ENCODE data around the gene ZMYND19.
"Not testable (repeated sequence)": the region's sequence is repeated elsewhere in the genome, so short reads cannot be mapped to it uniquely, and the experiment has no call there.

ZMYND19 gene

DNA sequence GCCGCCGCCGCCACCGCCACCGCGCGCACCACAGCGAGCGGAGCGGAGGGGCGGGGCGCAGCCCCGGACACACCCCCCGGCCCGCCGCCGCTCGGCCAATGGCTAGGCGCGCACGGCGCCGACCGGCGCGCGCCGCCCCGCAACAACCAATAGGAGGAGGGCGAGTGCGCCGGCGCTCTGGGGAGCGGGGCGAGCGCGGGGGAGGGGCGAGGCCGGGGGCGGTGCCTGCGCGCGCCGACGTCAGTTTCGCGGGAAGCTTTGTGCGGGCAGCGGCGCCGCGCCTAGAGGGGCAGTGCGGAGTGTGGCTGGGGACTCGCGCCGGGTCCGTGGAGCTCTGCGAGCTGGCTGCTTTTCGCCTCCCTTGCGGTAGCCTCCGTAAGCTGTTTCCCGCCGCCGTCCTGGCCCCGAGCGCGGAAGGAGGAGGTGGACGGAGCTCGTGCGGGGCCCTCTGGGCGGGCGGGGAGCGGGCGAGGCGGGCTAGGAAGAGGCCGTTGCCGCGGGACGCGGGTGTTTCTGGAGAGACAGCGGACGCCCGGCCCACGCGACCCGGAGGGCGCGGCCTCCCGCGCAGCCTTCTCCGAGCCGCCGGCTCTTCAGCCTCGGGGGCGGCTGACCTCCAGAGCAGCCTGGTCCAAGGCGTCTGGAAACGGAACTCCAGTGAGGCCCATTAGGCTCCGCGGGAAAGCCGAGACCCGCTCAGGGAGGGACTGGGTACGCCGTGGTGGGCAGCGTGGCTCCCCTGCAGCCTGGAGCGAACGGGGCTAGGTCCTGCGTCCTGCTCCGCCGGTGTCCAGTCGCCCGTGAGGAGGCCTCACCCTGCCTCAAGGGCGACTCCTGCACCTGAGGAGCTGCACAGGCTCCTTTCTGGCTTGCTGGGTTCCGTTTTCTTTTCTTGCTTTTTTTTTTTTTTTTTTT lies at the start of gene ZMYND19:
TSS of gene ZMYND19 (minus strand) at position 44 of the 915 bp plus-strand sequence. CDS start 249 bp downstream, outside the sequence.
- DNase-seq (ENCODE audit: low read depth) = peak; percentile 85

DNA sequence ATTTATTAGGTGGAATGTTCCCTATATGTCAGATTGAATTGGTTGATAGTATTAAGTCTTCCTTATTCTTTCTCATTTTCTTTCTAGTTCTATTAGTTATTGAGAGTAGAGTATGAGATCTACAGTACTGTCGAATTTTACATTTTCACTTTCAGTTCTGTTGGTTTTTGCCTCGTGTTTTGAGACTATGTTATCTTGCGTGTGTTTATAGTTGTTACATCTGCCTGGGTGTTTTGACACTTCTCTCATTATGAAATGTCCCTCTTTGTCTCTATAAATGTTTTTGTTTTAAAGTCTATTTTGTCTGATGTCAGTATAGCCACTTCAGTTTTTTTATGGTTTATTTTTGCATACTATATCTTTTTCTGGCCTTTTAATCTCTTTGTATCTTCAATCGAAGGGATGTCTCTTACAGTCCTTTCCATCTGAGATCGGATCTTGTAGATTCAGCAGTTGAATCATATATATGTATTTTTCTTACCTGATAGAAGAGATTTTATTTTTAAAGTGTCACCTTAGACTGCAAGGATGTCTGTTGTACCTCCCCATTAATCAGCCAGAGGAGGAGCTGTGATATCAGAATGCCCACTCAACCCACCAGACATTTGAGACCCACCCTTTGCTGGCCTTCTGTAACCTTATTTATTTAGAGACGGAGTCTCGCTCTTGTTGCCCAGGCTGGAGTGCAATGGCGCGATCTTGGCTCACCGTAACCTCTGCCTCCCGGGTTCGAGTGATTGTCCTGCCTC lies 49.2 kb upstream of the ZMYND19 start:
- no peak for DNase-seq (ENCODE audit: low read depth)

DNA sequence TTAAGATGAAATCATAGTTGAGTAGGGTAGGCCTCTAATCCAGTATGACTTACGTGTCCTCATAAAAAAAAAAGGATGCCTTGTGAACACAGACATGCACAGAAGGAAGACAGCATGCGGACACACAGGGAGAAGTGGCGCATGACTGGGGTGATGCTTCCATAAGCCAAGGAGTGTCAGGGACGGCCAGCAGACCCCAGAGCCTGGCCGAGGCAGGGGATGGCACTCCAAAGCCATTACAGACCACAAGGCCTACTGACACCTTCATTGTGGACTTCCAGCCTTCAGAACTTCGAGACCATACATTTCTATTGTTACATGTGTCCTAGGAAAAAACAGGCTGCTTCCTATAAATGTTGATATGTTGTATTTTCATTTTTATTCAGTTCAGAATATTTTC lies 48.4 kb upstream of the ZMYND19 start:
- no peak for DNase-seq (ENCODE audit: low read depth)

DNA sequence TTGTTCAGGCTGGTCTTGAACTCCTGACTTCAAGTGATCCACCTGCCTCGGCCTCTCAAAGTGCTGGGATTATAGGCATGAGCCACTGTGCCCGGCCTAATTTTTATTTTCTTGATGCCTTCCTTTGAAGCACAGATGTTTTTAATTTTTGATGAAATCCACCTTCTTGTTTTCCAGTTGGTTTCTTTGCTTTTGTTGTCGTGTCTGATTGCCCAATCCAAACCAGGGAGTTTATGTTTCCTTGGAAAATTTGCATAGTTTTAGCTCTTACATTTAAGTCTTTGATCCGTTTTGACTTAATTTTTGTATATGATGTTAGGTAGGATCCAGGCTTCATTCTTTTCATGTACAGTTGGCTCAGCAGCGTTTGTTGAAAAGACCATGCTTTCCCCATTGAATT lies 43.7 kb upstream of the ZMYND19 start:
- DNase-seq (ENCODE audit: low read depth) = no peak

DNA sequence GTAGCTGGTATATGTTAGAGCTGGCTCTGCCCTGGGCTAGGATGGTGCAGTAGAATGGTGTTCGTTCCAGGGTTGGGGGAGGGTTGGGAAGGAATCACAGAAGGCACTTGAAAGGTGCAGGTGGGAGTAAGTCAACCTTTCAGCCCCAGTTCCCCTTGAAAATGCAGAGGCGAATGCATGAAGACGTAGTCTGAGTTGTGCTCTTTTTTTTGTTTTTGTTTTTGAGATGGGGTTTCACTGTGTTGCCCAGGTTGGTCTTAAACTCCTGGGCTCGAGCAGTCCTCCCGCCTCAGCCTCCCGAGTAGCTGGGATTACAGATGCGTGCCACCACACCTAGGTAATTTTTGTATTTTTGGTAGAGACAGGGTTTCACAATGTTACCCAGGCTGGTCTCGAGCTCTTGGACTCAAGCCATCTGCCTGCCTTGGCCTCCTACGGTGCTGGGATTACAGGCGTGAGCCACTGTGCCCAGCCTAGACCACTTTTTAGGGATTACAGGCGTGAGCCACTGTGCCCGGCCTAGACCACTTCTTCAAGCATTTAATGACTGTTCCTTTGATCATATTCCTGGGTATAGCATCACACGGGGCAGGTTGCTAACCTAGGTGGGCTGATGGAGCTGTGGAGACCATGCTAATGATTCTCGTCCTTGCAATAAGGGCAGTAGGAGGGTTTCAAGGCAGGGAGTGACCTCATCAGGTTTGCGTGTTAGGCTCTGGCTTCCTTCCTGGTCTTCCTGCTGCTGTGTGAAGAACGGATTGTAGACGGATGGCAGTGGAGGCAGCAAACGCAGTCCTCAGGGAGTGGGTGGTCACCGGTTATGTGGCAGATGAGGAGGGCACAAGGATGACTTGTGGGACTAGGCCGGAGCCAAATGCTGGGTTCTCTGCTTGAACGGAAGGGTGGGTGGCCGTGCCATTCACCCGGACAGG lies 42.2 kb upstream of the ZMYND19 start:
- DNase-seq (ENCODE audit: low read depth) = no peak

DNA sequence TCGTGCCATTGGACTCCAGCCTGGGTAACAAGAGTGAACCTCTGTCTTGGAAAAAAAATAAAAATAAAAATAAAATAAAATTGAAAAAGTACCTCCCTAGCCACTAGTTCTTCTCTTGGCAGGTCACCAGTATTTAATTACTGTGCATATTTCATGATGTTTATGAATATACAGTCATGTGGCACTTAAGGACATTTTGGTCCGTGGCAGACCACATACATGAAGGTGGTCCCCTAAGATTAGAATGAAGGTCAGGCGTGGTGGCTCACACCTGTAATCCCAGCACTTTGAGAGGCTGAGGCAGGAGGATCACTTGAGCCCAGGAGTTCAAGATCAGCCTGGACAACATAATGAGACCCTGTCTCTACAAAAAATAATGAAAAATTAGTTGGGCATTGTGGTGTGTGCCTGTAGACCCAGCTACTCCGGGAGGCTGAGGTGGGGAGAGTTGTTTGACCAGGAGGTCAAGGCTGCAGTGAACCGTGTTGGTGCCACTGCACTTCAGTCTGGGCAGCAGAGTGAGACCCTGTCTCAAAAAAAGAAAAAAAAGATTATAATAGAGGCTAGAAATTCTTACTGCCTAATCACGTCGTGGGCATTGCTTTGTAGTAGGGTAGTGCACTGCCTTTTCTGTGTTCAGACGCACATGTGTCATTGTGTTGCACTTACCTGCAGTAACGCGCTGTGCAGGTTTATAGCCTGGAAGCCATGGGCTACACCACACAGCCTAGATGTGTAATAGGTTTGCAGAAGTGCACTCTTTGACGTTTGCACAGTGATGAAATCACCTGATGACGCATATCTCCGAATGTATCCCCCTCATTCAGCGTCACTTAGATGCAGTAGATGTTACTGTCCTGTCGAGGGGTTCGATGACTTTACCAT lies 41.3 kb upstream of the ZMYND19 start:
- no peak for DNase-seq (ENCODE audit: low read depth)

DNA sequence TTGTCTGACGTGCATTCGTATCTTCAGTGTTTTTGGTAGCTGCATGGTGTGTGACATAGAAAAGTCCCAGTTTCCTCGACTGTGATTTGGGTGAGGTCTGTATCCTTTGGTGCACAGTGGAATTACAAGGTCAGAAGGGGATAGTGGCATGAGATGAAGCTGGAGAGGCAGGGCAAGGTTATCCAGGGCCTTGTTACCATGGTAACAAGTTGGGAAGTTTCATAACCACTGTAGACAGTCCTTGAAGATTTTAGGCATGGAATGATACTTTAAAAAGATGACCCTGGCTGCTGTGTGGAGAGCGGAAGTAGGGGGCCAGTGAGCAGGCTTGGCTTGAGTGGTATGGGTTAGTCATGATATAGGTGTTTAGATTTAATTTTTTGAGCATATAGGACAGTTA lies 40.4 kb upstream of the ZMYND19 start:
- DNase-seq (ENCODE audit: low read depth) = no peak

DNA sequence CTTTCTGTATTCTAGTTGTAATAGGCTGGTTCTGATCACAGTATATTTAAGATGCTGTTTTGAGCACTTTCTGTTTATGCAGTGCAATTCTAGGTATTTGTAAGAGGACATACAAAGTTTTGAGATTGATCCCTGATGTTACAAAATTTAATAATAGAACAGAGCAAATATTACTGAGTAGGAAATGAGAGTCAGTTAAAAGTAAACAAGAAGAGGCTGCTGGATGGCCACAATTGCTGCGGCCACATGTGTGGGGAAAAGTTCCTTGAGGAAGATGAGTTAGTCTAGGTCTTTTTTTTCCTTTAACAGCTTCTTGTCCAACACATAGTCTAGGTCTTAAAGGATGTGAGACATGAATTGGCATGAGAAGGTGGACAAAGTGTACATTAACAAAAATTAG lies 39.8 kb upstream of the ZMYND19 start:
- DNase-seq (ENCODE audit: low read depth) = no peak

DNA sequence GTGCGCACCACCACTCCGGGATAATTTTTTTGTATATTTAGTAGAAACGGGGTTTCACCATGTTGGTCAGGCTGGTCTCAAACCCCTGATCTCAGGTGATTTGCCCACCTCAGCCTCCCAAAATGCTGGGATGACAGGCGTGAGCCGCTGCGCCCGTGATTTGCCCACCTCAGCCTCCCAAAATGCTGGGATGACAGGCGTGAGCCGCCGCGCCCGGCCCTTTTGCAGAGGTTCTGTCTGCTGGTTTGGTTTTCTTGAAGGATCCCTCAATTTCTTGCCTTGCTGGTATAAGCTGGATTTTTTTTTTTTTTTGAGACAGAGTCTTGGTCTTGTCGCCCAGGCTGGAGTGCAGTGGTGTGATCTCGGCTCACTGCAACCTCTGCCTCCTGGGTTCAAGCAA lies 37.1 kb upstream of the ZMYND19 start:
- DNase-seq (ENCODE audit: low read depth) = not testable (repeated sequence)

DNA sequence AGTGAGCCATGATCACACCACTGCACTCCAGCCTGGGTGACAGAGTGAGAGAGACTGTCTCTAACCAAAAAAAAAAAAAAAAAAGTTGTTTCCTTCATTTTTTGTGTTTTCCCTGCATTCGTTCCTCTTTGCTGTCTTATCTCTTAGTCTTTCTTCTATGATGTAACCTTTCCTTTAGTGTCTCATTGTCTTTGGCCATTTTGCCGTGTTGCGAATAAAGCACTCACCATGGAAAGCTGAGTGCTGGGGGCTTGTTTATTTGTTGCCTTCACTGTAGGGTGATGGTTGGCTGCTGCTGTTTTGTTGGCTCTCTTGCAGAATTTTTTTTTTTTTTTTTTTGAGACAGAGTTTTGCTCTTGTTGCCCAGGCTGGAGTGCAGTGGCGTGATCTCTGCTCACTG lies 36.2 kb upstream of the ZMYND19 start:
- DNase-seq (ENCODE audit: low read depth) = no peak

DNA sequence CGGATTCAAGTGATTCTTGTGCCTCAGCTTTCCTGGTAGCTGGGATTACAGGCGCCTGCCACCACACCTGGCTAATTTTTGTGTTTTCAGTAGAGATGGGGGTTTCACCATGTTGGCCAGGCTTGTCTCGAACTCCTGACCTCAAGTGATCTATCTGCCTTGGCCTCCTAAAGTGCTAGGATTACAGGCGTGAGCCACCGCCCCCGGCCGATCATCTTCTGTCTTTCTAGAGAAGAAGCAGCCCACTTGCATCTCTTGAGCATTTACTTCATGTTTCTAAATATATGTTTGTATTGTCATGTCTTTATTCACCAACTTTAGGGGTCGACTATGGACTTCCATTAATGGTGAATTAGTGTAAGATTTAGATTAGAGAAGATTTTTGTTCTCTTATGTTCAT lies 31.9 kb upstream of the ZMYND19 start:
- not testable (repeated sequence) for DNase-seq (ENCODE audit: low read depth)

DNA sequence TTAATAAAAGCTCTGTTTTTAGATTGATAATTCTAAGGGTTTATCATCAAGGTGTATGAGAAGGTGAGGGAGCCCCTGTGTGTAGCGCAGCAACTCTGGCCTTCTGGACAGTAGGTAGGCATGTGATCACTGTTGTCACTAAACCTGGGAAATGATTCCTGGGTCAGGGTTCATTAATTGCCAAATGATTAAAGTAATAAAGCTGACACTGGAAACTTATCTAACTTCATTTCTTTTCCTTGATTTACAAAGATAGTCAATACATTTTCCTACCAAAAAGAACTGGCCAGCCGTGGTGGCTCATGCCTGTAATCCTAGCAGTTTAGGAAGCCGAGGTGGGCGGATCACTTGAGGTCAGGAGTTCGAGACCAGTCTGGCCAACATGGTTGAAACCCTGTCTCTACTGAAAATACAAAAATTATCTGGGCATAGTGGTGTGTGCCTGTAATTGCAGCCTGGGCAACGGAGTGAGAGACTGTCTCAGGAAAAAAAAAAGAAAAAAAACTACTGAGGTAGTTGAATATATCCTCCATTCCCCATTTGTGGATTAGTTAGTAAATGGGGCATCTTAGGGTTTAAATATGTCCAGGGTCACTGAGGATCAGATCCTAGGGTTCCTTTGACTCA lies 30.9 kb upstream of the ZMYND19 start:
- no peak for DNase-seq (ENCODE audit: low read depth)

DNA sequence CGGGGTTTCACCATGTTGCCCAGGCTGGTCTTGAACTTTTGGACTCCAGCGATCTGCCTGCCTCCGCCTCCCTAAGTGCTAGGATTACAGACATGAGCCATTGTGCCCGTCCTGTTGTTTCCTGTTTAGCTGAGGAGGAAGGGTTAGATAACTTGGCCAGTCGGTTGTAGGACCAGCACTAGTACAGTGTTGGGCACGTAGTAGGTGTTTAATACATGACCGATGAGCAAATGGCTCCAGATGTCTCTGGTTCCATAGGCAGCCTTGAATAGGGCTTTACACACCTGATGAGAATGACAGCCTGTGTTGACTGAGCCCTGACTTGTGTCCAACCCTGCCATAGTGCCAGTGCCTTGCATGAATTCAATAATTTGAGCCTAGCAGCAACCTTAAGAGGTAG lies 30.3 kb upstream of the ZMYND19 start:
- no peak for DNase-seq (ENCODE audit: low read depth)

DNA sequence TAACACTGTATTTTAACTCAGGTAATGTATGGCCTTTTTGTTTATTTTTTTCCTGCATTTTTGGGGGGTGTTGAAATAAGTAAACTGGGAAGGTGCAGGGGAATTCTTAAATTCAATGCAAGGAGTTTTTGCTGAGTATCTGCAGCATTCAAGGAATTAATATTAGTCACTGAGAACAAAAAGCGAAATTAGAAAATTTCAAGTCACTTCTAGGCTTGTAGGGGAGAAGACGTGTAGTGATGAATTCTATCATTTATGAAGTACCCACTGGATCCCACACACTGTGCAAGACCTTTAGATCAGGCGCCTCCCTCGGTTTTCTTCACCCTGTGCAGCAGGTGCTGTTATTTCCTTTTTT lies 29.7 kb upstream of the ZMYND19 start:
- DNase-seq (ENCODE audit: low read depth) = no peak

DNA sequence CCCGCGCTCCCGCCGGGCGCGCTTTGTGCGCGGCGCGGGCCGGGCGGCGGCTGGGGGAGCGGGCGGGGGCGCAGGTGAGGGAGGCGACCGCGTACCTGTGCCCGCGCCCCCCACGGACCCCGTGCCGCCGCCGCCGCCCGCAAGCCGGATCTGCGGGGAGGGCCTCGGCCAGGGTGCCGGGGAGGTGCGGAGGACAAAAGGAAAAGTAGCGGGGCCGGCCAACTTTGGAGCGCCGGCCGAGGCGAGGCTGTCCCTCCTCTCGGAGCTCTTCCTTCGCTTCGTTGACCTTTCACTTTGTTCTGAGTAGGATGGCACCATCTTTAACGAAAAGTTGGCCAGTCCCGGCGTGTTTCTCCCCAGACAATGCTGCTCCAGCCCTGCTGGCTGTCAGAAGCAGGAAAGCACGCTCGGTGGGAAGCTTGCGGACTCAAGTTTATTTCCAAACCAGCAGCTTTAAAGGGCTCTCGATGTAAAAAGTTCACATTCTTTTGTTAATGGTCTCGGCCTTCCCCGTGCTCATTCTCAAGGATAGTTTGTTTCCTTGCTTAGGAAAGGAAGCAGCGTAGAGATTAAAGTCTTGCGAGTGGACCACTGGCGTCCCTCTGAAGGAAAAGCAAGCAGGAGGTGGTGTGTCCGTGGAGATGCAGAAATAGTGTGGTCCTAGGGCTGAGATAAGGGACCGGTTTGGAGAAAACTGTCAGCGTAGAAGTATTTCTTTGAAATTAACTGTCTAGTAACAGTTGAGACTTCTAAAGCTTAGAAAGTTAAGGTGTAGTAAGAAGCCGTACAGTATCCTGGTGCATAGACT lies 29.1 kb upstream of the ZMYND19 start:
- no peak for DNase-seq (ENCODE audit: low read depth)

DNA sequence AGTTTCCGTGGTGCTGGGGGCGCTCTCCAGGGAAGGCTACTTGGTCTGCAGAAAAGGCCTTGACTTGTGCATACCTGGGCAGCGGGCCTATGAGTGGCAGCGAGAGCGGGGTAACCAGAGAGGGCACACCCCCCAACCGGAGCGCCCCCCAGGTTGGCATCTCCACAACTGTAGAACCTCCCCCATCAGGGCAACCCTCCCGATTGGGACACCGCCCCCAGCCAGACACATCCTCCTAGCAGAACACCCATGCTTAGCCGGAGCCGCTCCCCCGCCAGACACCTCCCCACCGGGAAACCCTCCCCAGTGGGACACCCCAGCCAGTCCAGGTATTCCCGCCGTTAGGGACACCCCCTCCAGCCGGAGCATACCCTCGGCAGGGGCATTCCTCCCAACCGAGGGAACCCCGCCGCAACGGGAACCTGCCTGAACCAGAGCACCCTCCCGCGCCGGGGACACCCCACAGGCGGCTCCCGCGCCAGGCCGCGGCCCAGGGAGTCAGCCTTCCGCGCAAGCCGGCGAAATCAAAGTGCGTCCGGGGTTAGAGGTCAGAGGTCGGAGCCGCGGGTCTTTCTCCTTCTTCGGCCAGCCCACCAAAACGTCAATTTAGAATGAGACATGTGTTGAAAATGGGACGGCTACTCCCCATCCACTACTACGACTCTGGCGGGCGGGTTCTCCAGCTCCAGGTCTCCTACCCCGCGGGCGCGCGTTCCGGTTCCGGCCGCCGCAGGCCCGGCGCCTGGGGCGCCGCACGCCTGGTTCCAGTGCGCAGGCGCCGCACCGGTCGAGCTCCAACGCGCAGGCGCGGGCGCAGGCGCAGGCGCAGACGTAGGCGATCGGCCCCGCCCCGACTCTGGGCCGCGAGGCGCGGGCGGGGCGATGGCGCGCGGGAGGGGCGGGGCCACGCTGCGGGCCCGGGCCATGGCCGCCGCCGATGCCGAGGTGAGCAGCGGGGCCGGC lies 28.1 kb upstream of the ZMYND19 start, which contains the start of gene EHMT1:
TSS of gene EHMT1 (plus strand) at position 901 of the 963 bp plus-strand sequence. CDS start at position 925, 24 bp downstream.
- DNase-seq (ENCODE audit: low read depth) = peak; percentile 87

DNA sequence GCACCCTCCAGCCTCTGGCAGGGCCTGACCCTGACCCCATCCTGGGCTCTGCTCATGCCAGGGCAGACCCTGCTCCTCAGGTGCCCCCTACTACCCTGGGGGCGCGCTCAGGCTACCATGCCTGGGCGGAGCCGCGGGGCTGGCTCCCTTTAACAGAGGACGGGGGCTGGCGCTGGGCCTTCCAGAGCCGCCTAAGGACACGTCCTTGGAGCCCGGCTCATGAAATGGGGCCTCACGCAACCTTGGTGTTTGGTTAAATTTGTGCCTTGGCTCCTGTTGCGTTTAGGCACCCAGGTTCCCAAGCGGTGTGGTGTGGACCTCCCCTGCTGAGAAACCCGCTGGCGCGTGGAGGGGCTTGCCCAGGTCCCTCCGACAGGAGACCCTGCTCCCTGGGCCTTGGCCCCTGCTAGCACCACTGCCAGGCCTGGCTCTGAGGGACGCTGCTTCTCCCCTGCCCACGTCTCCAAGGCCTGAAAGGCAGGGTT lies 25.1 kb upstream of the ZMYND19 start:
- DNase-seq (ENCODE audit: low read depth) = no peak

DNA sequence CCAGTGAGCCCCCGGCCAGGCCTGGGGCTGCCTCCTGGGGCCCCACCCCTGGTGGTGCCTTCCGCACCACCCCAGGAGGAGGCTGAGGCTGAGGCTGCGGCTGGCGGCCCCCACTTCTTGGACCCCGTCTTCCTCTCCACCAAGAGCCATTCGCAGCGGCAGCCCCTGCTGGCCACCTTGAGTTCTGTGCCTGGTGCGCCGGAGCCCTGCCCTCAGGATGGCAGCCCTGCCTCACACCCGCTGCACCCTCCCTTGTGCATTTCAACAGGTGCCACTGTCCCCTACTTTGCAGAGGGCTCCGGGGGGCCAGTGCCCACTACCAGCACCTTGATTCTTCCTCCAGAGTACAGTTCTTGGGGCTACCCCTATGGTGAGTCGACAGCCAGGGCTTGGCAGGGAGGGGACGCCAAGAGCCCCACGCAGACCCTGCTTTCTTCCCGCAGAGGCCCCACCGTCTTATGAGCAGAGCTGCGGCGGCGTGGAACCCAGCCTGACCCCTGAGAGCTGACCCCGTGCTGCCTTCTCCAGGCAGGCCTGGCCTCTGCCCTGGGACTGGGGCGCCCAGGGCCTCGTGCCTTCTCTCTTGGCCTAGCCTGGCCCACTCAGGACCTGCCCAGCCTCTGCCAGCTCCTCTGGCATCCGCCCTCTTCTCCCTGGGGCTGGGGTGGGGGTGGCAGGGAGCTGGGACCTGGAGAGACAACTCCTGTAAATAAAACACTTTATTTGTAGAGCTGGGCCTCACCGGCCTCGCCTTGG lies 24.5 kb upstream of the ZMYND19 start:
- no peak for DNase-seq (ENCODE audit: low read depth)
